HG03108 (cell line): Measurements from ENCODE around the gene MAP1A.

Experiments
- ATAC-seq: cut with Tn5 transposase; IDR thresholded peaks from one replicate; pipeline ENCODE4 v1.9.1; 2021; ENCODE audit warnings: moderate library complexity; ENCODE audit not compliant: unreplicated experiment

MAP1A gene

DNA sequence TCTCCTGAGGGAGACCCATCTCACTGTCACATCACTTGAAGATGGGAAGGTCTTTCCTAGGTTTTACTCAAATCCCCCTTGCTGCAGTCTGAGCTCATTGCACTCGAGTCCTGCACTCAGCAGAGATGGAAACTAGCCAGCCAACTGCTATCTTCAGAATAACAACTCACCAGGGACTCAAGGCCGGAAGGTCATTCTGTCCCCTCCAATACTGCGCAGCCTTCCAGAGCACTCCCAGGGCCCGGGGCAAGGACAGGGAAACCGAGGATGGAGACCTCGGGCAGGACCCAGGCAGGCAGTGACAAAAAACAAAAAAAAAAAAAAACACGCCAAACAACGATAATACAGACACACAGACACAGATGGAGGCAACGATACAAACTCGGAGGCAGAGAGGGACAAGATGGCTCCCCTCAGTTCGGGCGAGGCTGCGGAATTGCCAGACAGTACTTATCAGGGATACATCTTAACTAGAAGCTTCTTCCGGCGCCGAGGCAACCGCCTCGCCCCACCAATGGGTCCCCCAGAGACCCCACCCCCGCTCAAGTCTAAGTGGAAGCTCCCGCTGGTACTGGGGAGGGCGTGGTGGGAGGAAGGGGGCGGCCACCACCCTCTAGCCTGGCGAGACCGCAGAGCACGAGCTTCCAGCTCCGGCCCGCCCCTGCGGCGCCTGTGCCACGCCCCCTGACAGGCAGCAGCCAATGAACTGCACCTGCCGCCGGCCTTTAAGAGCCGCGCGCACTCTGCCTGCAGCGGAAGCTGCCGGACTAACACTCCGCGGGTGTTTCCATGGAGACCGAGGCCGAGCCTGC lies 7.0 kb upstream of the MAP1A start:
- peak; percentile 97 for ATAC-seq

DNA sequence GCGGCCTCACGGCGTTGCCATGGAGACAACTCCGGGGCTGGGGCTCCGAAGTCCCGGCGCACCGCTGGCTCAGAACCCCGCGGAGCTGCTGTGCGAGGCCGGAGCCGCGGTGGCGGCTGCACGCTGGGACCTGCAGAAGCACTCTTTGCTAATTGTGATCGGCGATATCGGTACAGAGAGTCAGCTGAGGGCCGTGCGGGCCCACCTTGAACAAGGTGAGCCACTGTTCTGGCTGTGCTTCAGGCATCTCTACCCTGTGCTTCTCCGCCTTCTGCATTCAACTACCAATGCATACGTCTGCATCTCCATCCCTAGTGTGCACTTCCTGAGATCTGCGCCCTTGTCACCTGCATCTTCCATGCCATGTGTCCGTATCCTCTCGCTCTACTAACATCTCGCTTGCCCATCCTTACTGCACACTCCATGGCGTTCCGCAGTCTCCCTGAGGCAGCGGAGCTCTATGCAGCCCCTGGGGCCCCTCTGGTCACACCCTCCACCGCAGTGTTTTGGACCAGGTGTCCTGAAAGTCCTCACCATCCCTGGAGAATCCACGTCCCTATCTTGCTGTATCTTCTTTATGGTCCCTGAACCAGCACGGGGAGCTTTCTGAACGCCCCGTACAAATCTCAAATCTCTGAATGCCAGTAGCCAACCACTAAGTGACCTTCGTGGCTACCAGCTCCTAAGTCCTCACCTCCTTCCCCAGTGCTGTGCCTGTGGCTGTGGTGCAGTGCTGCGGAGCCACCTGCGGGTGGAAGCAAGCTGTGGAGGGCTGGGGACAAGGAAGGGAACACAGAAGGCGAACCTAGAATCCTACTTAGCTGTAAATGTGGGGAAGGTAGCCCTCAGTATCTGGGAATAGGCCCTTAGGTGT lies 6.2 kb upstream of the MAP1A start:
- no peak for ATAC-seq

GRCh38 chr15:43513550-43513949 lies 3.9 kb upstream of the MAP1A start:
- ATAC-seq, result no peak

- ATAC-seq, result no peak
Observed at GRCh38 chr15:43514241-43515057, 3.0 kb upstream of the MAP1A start.

- no peak for ATAC-seq
Observed at GRCh38 chr15:43515741-43516140, 1.7 kb upstream of the MAP1A start.

DNA sequence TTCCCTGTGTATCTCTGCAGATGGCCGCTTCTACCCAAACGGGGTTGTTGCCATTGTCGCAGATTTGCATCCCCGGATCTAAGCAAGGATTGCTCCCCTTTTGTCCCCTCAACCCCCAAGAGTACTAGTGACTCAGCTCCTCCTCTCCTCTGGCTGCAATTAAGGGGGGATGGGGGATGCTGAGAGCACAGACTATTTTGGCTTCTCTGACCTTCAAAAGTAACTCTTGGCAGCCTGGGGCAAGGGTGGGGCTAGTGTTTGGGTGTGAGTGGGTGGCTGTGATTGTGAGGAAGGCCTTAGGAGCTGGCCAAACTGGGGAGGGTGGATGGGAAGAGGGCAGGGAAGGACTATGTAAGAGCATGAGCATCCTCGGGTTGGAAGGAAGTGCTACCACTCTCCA lies 1.2 kb upstream of the MAP1A start:
- ATAC-seq, result no peak

- ATAC-seq, result no peak
Observed at GRCh38 chr15:43516801-43517353, 531 bp upstream of the MAP1A start.

- no peak for ATAC-seq
Observed at GRCh38 chr15:43518197-43518761, 871 bp downstream of the MAP1A start.

DNA sequence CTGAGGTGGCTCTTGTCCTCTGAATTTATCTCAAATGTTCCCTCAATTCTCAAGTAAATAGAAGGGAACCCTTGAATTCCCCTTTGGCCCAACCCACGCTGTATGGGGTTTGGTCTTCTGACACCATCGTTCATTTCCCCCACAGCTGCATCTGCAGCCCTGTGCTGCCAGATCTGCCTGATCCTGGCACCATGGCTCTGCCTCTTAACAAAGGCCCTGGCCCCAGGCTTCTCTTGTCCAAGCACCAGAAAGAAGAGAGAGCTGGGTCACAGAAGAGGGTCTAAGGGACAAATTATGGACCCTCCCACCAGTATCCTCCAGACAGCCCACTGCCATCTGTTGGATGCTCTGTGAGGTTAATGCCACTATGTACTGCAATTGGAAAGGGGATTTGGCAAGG lies 1.8 kb downstream of the MAP1A start:
- ATAC-seq, result no peak

DNA sequence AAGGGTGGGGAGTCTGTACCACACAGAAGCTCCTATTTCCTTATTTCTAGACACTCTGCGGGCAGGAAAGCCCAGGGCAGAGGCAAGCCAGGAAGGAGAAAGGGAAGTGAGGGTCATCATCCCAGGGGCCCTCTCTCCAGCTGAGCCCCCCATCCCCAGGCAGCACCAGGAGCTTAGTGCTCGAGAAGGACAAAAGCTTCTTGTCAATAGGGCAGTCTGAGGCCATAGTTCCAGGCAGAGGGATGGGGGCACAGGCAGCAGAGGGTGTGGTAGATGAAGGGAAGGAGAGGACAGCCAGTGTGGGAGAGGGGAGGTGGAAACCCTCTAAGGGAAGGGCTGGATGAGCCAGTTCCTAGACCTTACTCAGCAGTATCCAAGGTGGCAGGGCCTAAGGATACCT lies 2.7 kb downstream of the MAP1A start:
- no peak for ATAC-seq

DNA sequence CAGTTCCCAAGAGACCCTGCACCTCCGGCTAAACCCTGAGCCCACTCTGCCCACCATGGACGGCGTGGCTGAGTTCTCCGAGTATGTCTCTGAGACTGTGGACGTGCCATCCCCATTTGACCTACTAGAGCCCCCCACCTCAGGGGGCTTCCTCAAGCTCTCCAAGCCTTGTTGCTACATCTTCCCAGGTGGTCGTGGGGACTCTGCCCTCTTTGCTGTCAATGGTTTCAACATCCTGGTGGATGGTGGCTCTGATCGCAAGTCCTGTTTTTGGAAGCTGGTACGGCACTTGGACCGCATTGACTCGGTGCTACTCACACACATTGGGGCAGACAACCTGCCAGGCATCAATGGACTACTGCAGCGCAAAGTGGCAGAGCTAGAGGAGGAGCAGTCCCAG lies 4.0 kb downstream of the MAP1A start:
- ATAC-seq, result no peak

DNA sequence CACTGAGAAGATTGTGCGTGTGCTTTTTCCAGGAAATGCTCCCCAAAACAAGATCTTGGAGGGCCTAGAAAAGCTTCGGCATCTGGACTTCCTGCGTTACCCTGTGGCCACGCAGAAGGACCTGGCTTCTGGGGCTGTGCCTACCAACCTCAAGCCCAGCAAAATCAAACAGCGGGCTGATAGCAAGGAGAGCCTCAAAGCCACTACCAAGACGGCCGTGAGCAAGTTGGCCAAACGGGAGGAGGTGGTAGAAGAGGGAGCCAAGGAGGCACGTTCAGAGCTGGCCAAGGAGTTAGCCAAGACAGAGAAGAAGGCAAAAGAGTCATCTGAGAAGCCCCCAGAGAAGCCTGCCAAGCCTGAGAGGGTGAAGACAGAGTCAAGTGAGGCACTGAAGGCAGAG lies 4.8 kb downstream of the MAP1A start:
- ATAC-seq, result no peak

DNA sequence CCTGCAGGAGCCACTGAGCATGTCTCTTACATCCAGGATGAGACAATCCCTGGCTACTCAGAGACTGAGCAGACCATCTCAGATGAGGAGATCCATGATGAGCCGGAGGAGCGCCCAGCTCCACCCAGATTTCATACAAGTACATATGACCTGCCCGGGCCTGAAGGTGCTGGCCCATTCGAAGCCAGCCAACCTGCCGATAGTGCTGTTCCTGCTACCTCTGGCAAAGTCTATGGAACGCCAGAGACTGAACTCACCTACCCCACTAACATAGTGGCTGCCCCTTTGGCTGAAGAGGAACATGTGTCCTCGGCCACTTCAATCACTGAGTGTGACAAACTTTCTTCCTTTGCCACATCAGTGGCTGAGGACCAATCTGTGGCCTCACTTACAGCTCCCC lies 6.2 kb downstream of the MAP1A start:
- ATAC-seq, result no peak

- ATAC-seq, result no peak
Observed at GRCh38 chr15:43524254-43524845, 6.9 kb downstream of the MAP1A start.

DNA sequence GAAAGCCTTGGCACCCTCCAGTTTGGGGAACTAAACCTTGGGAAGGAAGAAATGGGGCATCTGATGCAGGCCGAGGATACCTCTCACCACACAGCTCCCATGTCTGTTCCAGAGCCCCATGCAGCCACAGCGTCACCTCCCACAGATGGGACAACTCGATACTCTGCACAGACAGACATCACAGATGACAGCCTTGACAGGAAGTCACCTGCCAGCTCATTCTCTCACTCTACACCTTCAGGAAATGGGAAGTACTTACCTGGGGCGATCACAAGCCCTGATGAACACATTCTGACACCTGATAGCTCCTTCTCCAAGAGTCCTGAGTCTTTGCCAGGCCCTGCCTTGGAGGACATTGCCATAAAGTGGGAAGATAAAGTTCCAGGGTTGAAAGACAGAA lies 7.7 kb downstream of the MAP1A start:
- ATAC-seq, result no peak

DNA sequence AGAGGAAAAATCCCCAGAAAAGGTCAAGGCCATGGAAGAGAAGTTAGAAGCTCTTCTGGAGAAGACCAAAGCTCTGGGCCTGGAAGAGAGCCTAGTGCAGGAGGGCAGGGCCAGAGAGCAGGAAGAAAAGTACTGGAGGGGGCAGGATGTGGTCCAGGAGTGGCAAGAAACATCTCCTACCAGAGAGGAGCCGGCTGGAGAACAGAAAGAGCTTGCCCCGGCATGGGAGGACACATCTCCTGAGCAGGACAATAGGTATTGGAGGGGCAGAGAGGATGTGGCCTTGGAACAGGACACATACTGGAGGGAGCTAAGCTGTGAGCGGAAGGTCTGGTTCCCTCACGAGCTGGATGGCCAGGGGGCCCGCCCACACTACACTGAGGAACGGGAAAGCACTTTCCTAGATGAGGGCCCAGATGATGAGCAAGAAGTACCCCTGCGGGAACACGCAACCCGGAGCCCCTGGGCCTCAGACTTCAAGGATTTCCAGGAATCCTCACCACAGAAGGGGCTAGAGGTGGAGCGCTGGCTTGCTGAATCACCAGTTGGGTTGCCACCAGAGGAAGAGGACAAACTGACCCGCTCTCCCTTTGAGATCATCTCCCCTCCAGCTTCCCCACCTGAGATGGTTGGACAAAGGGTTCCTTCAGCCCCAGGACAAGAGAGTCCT lies 9.0 kb downstream of the MAP1A start:
- ATAC-seq, result no peak

GRCh38 chr15:43527016-43527801 lies 9.8 kb downstream of the MAP1A start:
- ATAC-seq, result no peak

- no peak for ATAC-seq
Observed at GRCh38 chr15:43527802-43528541, 10.6 kb downstream of the MAP1A start.
